Activated gamma-delta T cell (primary cell): ENCODE measurements around the gene KSR1.
"Not testable (repeated sequence)": the region's sequence is repeated elsewhere in the genome, so short reads cannot be mapped to it uniquely, and the experiment has no call there.

Source experiments
- DNase-seq: peaks from one replicate; lab custom pipeline; 2025; lab: John Stamatoyannopoulos, UW
- total RNA-seq, 2 donors: gene quantifications; one replicate each; lab custom pipeline; 2026; lab: John Stamatoyannopoulos, UW

The KSR1 gene
- total RNA-seq: 28.7 to 32.7 reads per million in 2 donors

DNA sequence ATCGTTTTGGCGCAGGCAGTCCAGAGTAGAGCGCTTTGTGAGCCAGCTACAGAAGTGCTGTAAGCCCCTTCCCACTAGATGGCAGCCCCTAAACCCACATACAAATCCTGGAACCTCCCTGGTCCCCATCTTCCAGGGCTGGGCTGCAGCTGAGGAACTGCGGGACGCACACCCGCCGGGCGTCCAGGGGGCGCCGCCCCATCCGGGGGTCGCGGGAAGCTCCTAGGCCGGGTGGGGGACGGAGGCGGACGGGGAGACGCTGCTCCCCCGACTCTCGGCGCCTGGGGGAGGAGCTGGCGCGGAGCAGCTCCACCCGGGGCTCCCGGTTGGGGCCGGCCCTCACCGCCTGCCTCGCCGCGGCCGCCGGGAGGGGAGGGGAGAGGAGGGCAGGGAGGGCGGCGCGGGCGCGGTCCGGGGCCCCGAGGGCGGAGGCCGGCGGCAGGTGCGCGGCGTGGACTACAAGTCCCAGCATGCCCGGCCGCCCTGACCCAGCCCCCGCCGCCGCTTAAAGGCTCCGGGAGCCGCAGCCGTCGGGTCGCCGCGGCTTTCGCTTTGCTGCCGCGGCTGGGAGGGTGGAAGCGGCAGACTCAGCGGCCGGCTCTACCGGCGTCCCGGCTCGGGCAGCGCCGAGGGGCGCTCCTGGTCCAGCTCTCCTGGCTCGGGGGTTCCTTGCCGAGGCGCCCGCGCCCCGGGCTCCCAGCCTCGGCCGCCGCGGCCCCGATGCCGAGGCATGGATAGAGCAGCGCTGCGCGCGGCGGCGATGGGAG lies at the start of gene KSR1:
Gene KSR1 (plus strand): TSS at position 535 of the 767 bp plus-strand sequence. CDS start 196 bp downstream, at position 731.
- DNase-seq: peak; percentile 73

- no peak for DNase-seq
Measured at GRCh38 chr17:27407916-27408864, 48.1 kb upstream of the KSR1 start.

- DNase-seq: no peak
Measured at GRCh38 chr17:27408891-27409290, 47.4 kb upstream of the KSR1 start.

- DNase-seq: not testable (repeated sequence)
Measured at GRCh38 chr17:27412158-27412557, 44.1 kb upstream of the KSR1 start.

DNA sequence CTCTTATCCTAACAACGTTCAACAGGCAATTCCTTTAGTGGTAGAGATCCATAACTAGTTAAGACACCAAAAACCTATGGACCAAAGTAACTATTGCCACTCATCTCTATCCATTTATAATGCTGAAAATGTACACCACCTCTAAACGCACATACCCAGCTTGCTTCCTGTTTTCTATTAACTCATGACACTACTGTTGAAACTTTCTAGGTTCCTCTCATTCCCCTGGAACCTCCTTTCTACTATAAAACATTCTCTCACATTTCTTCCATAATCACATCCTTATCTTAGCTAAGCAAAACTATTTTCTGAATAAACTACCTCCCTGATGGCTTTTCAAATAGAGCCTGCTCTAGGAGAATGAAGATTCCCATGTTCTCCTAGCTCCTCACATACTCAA lies 42.9 kb upstream of the KSR1 start:
- no peak for DNase-seq

DNA sequence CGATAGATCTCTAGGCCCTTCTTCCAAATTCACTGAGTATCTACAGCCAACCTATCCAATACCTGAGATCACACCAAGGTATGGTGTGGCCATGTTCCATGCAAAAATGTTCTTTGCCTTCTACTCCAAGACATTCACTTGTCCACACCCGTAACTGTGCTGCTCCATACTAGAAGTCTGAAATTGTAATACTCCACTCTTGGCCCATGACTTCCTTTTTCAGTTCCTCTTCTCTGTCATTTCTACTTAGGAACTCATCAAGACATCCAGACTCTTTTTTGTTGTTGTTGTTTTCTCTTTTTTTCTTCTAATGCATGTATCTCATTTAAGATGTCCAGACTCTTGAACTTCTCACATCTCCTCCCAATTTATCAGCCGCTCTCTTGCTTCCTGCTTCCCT lies 42.5 kb upstream of the KSR1 start:
- no peak for DNase-seq

DNA sequence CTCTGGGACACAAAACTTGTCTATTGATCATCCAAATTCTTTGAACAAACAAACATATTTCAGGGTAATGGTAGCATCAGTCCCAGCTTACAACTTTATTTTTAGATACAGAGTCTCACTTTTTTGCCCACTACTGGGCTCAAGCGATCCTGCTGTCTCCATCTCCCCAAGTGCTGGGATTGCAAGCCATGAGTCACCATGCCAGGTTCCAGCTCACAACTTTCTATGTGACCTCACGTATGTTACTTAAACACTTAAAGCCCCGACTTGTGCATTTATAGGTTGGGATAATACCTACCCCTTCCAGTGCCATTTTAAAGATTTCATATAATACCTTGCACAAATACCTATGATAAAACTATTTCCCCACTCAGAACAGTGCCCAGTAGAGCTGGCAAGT lies 42.0 kb upstream of the KSR1 start:
- no peak for DNase-seq

GRCh38 chr17:27414694-27415093 lies 41.6 kb upstream of the KSR1 start:
- DNase-seq: no peak

- no peak for DNase-seq
Measured at GRCh38 chr17:27415120-27415795, 41.0 kb upstream of the KSR1 start.

GRCh38 chr17:27417596-27418365 lies 38.5 kb upstream of the KSR1 start:
- no peak for DNase-seq

DNA sequence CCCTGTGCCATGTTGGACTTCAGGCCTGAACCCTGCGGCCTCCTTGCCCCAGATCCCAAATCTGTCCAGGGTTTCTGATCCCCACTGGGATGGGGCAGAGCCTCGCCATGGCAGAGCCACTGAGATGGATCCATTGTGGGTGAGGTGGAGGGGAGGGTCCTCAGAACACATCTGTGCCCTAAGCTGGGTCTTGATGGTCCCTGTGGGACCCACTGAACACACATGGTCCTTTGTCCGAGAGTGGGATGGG lies 38.0 kb upstream of the KSR1 start:
- no peak for DNase-seq

DNA sequence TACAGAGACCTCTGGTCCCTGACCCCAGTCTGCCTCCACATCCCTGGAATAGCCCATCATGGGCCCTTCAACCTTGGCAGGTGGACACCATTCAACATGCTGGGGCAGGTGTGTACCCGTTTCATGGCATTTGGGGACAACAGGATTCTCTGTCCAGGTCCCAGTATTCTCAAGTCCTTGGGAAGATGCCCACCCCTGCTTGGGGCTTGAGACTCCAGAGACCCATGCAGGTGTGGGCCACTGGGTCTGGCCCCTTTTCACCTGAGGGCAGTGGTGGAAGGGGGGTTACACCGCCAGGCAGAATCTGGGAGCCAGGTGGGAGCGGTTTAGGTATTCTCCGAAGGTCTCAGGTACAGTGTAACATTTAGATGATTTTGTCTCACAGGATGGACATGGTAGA lies 37.1 kb upstream of the KSR1 start:
- DNase-seq: no peak

DNA sequence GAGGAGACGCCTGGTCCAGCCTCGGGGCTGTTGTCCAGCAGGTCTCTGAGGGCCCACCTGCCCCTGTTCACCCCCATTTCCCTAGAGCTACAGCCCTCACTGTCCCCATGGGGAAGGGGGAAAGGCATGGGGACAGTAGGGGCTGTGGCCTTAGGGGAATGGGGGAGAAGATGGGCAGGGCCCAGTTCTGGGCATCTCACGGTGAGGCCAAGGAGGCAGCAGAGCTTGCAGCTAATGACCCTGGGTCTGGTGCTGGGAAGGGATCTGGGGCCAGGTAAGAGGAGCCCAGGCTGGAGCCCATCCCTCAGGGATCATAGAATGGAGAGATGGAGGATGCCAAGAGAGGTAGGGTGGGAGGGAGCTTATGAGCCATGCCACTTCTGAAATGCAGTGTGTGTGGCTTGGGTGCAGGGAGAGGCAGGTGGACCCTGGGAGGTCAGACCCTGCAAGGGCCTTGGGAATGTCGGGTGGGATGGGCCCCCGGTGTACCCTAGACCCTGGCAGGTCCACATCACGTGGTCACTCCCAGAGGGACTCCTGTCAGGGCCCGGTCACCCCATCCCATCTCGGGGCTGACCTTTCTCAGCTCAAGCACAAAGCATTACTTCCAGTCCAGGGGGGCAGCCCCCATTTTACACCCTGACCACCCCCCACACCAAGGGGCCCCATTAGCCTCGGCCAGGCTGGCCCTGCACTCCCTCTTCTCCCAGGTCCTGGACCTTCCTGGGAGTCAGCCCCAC lies 35.9 kb upstream of the KSR1 start:
- no peak for DNase-seq

GRCh38 chr17:27421111-27421510 lies 35.1 kb upstream of the KSR1 start:
- no peak for DNase-seq

DNA sequence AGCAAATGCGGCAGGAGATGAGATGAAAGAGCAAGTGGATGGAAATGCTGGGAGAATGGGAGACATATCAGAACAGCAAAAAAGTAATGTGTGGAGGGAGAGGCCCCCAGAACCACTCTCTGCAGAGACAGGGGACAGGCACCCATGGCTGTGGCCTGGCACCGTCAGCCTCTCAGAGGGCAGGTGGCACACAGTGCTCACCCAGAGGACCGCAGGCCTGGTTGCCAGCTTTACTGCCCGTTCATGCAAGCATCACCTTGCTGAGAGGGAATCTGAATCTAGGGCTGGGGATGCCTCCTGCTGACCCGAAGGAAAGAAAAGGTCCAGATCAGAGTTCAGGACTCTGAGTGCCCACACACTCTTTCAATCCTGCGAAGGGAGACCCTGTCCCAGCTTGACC lies 34.6 kb upstream of the KSR1 start:
- DNase-seq: not testable (repeated sequence)

- DNase-seq: no peak
Measured at GRCh38 chr17:27422601-27423000, 33.6 kb upstream of the KSR1 start.

DNA sequence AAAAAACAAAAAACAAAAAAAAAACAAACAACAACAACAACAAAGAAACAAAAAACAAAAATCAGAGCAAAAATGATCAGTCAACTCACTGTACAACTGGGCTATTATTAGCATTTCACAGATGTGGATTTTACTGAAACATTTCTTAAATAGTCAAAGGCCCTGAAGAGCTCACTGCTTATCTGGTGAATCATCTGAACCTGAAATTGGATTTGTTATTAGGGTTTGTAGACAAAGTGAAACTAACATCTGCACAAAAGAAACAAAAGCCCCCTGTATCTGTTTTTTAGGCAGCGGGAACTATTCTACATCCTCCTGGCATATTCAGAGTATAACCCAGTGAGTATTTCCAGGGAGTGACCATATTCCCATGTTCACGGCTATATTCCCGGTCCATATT lies 32.6 kb upstream of the KSR1 start:
- DNase-seq: no peak

GRCh38 chr17:27424516-27424915 lies 31.7 kb upstream of the KSR1 start:
- no peak for DNase-seq

DNA sequence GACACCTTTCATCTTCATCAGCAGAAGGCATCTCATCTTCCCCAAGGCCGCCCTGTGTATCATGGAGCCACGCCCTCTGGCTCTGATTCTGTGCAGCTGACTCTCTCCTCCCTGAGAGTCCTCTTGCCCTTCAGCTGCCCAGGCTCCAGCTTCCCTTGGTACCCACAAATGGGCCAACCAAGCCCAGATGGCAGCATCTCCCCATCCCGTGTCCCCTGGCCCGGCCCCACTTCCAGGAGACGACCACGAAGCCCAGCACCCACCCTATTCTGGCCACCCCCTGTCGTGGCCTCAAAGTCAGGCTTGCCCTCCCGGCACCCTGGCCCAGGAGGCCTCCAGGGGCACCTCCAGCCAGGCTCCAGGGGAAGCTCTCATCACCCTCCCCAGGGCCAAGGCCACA lies 31.3 kb upstream of the KSR1 start:
- DNase-seq: no peak

DNA sequence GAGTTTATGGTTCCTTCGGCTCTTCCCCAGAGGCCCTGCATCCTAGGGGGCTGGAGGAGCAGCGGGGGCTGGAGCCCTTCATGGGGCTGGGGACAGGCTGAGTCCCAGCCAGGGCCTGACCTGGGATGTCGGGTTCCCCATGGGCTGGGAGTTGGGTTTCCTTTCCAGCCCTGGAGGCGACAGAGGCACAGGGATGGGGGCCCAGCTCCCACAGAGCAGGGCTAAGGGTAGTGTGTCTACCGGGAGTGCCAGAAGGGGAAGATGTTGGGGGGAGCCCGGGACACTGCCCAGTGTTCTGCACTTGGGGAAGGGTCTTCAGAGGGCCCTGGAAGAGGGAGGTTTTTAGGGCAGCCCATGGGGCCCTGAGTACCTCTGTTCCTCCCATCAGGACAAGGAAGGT lies 30.7 kb upstream of the KSR1 start:
- not testable (repeated sequence) for DNase-seq

DNA sequence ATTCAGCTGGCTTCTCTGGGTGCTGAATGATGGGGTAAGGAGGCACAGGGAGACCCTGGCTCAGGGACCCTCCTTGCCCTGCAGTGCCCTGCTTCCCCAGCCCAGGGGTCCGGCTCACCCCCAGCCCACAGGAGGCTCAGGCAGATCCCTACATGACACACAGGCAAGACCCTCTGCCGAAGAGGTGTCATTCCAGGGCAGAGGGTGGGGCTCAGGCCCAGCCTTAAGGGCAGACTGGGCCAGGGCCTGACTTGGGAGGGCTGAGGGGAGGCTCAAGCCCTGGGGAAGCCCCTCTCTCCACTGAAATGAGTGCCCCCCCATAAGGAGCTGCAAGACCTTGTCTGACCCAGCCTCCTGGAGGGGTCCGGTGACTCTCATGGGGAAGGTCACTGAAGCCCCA lies 30.3 kb upstream of the KSR1 start:
- DNase-seq: no peak
